Endothelial cell of umbilical vein (primary cell): Measurements from ENCODE around the gene NONO.
"Not testable (repeated sequence)": the region's sequence is repeated elsewhere in the genome, so short reads cannot be mapped to it uniquely, and the experiment has no call there.

Source experiments
- FOS ChIP-seq: IDR thresholded peaks from 2 replicates; pipeline ENCODE4 v1.6.1; 2011; ENCODE audit warnings: mild to moderate bottlenecking, low read length, moderate library complexity, borderline replicate concordance; ENCODE audit not compliant: insufficient read depth
- JUN ChIP-seq: IDR thresholded peaks from 2 replicates; pipeline ENCODE4 v1.6.1; 2011; ENCODE audit warnings: borderline replicate concordance, low read depth; ENCODE audit not compliant: insufficient read length, insufficient read depth
- POLR2A ChIP-seq: IDR thresholded peaks from 2 replicates; pipeline ENCODE4 v1.6.1; 2012; ENCODE audit warnings: low read depth, mild to moderate bottlenecking, control low read depth, low read length
- POLR2AphosphoS5 ChIP-seq: IDR thresholded peaks from 2 replicates; pipeline ENCODE4 v1.6.1; 2012; ENCODE audit warnings: low read depth, mild to moderate bottlenecking, control low read depth, low read length, moderate library complexity; ENCODE audit not compliant: insufficient read depth
- TF ChIP-seq, protein P1 (sequence below), 2 donors: IDR thresholded peaks; 1 replicate in 1 of 2; 2 replicates in 1 of 2; pipeline ENCODE4 v1.5.1; 2011; ENCODE audit warnings: low read length in 2 of 2, mild to moderate bottlenecking in 2 of 2, moderate library complexity in 2 of 2, control low read depth in 1 of 2, inconsistent platforms in 1 of 2, low read depth in 1 of 2; ENCODE audit not compliant: insufficient read depth in 1 of 2; ENCODE audit errors: extremely low read depth in 1 of 2

GRCh38 chrX:71349151-71349665 lies 65.8 kb downstream of the NONO start:
- not testable (repeated sequence) for TF ChIP-seq JUN, FOS, POLR2A, POLR2AphosphoS5
- TF ChIP-seq, protein P1, sequence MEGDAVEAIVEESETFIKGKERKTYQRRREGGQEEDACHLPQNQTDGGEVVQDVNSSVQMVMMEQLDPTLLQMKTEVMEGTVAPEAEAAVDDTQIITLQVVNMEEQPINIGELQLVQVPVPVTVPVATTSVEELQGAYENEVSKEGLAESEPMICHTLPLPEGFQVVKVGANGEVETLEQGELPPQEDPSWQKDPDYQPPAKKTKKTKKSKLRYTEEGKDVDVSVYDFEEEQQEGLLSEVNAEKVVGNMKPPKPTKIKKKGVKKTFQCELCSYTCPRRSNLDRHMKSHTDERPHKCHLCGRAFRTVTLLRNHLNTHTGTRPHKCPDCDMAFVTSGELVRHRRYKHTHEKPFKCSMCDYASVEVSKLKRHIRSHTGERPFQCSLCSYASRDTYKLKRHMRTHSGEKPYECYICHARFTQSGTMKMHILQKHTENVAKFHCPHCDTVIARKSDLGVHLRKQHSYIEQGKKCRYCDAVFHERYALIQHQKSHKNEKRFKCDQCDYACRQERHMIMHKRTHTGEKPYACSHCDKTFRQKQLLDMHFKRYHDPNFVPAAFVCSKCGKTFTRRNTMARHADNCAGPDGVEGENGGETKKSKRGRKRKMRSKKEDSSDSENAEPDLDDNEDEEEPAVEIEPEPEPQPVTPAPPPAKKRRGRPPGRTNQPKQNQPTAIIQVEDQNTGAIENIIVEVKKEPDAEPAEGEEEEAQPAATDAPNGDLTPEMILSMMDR (IDR thresholded peaks at IDR 0.05; ENCODE audit: extremely low read depth in 1 of 2, insufficient read depth in 1 of 2, low read depth in 1 of 2, low read length in 2 of 2): not testable (repeated sequence)
